Hematopoietic multipotent progenitor cell treated with erythropoietin and hydrocortisone succinate and interleukin-3 and kit ligand, for 8 days (in vitro differentiated cells): ENCODE results near the gene SCN8A.
"Not testable (repeated sequence)": the region's sequence is repeated elsewhere in the genome, so short reads cannot be mapped to it uniquely, and the experiment has no call there.

Experiments used
- DNase-seq: peaks from one replicate; pipeline ENCODE4 v3.0.0-alpha.2; 2015

The SCN8A gene

GRCh38 chr12:51774933-51775332 is 183.9 kb downstream of the SCN8A start:
- no peak for DNase-seq

GRCh38 chr12:51777457-51777856 is 186.4 kb downstream of the SCN8A start:
- no peak for DNase-seq

GRCh38 chr12:51777973-51778372 is 186.9 kb downstream of the SCN8A start:
- DNase-seq, result no peak

DNA sequence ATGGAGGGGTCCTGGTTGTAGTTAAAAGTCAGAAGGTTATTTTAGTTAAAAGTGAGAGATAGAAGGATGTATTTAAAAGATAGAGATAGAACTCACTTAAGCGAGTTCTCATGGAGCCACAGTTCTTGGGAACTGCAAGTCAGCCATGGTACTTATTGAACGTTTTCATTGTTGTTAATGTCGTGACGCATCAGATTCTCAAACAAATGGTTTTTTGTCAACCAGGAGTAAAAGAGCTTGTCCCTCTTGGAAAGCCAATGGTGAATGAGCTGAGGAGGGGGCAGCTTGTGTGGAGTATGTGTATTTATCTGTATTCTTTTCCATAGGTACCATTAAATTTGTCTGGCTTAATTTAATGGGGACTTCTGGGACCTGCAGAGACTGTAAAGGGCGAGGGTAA is 188.8 kb downstream of the SCN8A start:
- DNase-seq, result no peak

DNA sequence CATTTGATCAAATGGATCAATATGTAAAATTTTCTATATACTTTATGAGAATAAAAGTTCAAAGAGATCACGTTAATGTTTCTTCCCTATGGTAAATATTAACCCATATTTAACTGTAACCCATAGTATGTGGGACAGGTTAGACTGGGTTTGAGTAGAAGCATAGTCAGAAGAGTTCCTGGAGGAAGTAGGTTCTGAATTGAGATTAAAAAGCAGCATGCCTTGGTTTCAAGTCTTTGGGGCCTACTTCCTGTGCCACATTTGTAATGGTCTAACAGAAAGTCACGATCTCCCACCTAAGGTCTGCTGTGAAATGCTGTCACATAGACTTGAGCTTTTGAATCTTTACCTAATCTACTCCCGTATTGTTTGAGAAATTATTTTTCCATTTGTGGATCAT is 193.7 kb downstream of the SCN8A start:
- no peak for DNase-seq

DNA sequence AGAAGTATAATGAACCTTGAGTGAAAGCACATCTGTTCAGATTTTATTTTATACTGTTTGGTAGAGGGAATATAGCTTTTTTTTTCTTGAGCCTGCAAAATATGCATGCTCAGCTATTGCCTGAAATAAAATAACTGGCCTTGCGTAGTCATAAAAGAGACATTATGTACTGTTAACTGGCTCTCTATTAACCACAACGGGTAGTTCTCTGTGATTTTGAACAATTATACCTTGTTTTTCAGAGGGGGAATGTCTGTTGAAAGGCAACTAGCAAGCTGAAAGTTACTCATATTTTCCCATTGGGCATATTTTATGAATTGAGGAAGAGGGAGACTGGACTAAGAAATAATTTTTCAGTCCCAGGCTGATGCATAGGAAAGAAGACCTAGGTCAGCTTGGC is 194.9 kb downstream of the SCN8A start:
- no peak for DNase-seq

DNA sequence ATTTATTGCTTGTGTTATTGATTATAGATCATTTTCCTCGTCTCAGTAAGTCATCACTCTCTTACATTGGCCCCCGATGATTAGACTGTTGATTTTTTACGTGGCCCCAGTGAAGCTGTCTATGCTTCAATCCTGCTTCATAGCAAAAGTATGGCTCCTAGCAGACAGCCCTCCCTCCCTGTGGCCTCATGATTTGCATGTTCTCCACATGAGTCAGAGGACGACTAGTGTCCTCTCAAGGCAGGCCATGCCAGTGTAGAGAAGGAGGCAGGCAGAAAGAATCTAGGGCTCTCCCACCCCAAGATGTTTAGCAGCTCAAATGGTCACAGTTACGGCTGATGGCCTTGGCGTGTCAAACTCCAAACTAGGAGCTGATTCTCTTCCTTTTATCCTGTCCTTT is 197.8 kb downstream of the SCN8A start:
- no peak for DNase-seq

DNA sequence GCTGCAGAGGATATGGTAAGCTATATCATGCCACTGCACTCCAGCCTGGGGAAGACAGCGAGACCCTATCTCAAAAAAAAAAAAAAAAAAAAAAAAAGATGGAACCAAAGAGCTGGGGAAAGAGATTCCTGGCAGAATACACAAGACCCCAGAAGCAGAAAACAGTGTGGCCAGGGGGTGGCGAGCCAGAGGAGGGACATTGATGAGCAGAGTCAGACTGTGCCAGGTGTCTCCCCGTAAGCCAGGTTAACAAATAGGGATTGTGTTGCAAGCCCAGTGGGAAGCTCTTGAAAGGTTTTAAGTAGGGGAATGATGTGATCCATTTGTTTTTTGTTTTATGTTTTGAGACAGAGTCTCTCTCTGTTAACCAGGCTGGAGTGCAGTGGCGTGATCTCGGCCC is 201.4 kb downstream of the SCN8A start:
- DNase-seq, result no peak

GRCh38 chr12:51793201-51793600 is 202.2 kb downstream of the SCN8A start:
- no peak for DNase-seq

GRCh38 chr12:51797301-51797700 is 206.3 kb downstream of the SCN8A start:
- DNase-seq, result no peak

GRCh38 chr12:51798051-51798450 is 207.0 kb downstream of the SCN8A start:
- DNase-seq, result not testable (repeated sequence)

- DNase-seq, result no peak
These were observed 207.5 kb downstream of the SCN8A start for GRCh38 chr12:51798501-51798900.

DNA sequence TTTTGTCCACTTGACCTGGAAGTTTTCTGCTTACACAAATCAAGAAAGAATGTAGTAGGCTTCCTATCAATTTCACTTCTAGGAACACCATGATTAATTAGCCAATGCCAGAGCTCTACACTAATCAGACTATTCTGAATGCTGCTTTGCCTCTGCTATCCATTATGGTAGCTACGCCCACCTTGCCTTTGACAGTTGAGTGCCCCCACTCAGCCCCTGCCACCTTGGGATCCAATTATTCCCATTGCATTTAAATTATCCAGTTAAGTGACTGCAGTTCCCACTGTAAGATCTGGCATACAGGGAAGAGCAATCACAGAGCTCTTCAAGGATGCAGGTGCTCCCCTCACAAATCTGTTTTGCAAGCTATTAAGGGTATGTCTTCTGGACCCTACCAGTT is 210.0 kb downstream of the SCN8A start:
- no peak for DNase-seq

- no peak for DNase-seq
These were observed 215.9 kb downstream of the SCN8A start for GRCh38 chr12:51806896-51807295.

- no peak for DNase-seq
These were observed 218.2 kb downstream of the SCN8A start for GRCh38 chr12:51809193-51809592.

GRCh38 chr12:51811203-51812202 is 220.5 kb downstream of the SCN8A start:
- no peak for DNase-seq

DNA sequence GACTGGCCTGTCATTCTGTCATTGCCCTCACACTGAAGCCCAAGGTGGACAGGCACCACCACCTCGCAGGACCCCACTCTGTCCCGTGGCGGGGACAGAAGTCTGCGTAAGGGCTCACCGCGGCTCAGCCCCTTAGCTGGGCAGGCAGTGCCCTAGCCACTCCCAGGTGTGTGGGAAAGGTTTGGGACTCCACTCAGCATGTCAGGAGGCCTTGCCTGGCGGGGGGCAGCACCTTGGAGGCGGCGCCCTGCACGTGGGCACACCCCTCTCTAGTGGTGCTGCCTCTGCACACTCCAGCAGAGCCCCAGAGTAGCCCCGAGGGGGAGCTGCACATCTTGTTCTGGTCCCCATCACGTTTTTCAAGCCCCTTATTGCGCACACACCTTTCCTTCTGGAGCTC is 221.8 kb downstream of the SCN8A start:
- no peak for DNase-seq

GRCh38 chr12:51813931-51814310 is 222.9 kb downstream of the SCN8A start:
- no peak for DNase-seq

DNA sequence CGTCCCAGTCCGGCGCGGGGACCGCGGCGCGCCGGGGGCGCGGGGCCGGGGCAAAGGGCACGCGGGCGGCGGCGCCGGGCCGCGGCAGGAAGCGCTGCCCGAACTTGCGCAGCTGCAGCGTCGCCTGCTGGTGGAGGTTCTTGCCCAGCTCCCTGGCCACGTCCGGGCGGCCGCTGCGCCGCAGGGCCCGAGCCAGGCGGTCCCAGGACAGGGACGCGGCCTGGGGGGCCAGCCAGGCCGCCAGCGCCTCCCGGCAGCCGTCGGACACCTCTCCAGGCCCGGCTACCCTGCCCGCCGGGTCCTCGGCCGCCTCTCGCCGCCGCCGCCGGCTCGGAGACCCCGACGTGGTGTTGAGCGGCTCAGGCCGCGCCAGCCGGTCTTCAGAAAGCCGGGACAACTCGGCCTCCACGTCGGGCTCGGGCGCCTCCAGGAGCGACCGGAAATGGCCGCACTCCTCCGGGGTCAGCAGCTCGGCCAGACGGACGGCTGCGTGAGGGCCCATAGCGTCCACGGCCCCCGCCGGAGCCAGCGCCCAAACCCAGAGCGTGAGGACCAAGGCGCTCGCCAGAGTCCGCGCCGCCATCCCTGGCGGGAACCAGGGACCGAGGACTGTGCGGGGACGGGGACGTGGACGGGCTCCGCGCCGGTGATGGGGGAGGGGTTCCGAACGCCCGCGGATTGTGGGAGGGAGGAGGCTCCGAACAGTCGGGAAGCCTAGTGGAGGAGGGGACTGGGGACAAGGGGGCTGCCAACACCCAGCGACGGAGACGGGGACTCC is 223.5 kb downstream of the SCN8A start:
- peak; percentile 44 for DNase-seq

DNA sequence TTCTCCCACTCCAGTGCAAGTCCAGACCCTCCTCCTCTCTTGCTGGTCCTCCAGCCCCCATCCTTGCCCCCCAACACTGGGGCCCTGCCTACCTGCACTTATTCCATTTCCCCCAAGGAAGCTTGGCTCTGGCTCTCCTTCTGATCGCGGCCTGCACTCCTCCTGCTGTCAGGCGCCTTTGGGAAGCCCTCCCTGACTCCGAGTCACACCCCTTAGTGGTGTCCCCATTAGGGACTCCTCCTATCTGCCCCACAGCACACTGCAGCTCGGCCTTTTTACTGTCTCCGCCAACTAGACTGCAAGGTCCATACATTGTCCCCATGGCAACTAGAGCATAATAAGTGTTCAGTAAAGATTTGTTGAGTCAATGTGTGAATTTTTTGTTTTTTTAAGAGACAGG is 224.5 kb downstream of the SCN8A start:
- no peak for DNase-seq

DNA sequence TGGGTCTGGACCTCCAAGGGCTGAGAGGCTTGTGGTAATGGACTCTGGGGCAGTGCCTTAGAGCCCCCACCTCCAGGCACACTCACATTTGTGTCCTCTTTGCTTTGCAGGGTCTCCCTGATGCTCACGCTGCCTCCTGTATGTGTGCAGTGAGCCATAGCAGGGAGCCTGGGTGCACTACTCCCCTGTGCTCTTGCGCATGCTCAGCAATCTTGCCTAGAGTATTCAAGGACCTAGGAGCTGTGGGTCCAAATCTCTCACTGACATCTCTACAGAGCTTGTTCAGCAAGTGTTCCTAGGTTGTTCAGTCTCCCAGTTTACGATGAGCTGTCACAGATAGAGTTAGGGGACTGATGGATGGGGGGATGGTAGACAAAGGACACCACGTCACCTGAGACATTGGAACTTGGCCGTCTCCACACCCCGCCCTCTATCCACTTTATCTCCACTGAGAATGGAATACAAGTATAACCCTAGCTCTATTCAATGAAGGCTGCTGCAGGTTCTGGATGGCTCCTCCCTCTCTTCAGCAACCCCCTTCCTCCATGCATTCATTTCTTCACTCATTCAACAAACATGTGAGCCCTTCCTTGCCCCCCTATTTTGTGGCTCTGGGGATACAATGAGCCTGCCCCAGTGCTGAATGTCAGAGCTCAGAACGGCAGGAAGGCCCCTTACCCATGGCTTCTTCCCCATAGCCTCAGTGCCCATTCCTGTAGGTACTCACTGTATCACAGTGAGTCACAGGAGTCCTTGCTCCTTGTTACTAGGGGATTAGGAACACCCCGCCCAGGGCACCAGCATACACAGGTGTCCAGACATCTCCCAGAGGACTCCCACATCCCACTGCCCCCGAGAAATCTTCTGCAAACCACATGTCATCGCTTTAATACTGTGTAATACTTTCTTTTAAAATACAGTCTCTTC is 226.3 kb downstream of the SCN8A start:
- no peak for DNase-seq

DNA sequence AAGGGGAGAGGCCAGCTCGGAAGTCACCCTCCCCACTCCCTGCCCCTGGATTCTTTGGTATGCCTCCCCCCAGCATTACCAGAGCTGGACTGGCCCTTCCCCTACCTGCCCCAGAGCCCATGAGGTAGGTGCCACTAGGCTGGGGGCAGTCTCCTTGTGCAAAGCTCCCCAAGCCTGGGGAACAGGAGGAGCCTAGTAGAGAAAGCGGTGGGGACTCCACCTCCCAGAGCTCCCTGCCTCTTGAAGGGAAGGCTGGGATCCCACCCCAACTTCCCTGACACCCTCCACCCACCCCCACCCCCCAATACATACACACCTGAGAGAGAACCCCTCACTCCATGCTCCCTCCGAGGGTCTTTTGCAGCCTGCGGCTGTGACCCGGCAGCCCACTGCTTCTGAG is 227.1 kb downstream of the SCN8A start:
- no peak for DNase-seq
